ENCODE measurements around the gene STIP1.
A peak's percentile ranks its signal among the peaks of the same experiment; 100 is the strongest.

GRCh38 chr11:64152841-64153691 lies 32.9 kb upstream of the STIP1 start:
- TF ChIP-seq CTCF (IDR thresholded peaks at IDR 0.05): peak in 3 of 4 experiments; percentile 92 to 100 (median 94)
- no peak for TF ChIP-seq POLR2A (IDR thresholded peaks at IDR 0.05)
- TF ChIP-seq EP300 (IDR thresholded peaks at IDR 0.05): no peak

Data from gastroesophageal sphincter (tissue), 3 donors.